ENCODE results near the gene PCP4.

The PCP4 gene

DNA sequence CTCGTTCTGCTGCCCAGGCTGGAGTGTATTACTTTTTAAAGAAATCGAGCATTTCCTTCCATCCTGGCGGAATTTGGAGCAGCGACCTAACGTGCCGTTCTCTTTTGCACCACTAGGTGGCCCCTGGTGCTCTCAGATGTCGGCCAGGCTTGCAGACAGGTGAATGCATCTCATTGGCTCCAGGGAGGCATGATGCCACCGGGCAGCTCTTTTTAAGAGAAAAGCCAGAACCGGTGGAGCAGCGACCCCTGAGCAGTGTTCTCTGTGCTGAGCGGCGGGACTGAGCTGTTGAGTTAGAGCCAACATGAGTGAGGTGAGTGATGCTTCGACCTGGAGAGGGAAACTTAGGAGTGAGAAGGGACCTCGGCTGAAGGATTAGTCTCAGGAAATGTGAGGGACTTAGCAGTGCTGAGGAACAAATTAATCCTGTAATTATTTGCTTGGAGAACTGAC, at the start of gene PCP4:
Gene PCP4 (plus strand): TSS at position 241 of the 453 bp plus-strand sequence. CDS start 64 bp downstream, at position 305.
- DNase-seq (ENCODE audit: low read depth in 2 of 2), result no peak

DNA sequence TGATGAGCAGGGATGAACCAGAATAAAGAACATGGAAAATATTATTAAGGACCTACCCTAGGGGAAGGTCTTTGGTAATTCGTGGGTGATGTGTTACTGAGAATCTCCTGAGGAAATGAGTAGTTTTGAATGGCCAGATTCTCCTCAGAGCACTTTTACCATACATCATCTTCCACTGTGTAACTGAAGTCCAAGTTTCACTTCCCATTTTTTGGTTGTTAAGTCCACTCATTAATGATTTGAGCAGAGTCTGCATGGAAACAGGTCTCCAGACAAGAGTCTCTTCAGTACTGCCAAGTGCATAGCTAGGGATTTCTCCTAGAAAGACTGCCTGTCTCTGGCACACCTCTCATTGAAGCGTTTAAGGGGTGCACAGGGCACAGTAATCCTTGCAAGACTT, 48.7 kb upstream of the PCP4 start:
- DNase-seq (ENCODE audit: low read depth in 2 of 2), result no peak

DNA sequence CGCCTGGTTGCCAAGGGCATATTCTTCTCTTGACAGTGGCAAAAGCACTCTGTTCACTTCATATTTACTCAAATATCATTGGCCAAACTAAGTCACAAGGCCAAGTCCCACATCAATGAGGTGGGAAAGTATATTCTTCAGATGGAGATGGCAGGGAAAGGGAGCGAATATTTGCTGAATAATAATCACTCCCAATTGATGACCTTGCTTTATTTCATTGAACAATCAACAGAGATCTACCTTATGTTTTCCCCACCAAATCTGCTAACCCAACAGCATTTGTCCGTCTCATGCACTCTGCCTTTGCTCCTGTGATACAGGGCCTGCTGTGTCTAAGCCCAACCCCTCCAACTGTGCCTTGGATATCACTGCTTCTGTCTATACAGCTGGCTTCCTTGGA, 45.2 kb upstream of the PCP4 start:
- no peak for DNase-seq (ENCODE audit: low read depth in 2 of 2)

GRCh38 chr21:39825250-39825649, 42.0 kb upstream of the PCP4 start:
- no peak for DNase-seq (ENCODE audit: low read depth in 2 of 2)

GRCh38 chr21:39834543-39834942, 32.7 kb upstream of the PCP4 start:
- DNase-seq (ENCODE audit: low read depth in 2 of 2), result no peak

- no peak for DNase-seq (ENCODE audit: low read depth in 2 of 2)
Observed at GRCh38 chr21:39837861-39838359, 29.3 kb upstream of the PCP4 start.

DNA sequence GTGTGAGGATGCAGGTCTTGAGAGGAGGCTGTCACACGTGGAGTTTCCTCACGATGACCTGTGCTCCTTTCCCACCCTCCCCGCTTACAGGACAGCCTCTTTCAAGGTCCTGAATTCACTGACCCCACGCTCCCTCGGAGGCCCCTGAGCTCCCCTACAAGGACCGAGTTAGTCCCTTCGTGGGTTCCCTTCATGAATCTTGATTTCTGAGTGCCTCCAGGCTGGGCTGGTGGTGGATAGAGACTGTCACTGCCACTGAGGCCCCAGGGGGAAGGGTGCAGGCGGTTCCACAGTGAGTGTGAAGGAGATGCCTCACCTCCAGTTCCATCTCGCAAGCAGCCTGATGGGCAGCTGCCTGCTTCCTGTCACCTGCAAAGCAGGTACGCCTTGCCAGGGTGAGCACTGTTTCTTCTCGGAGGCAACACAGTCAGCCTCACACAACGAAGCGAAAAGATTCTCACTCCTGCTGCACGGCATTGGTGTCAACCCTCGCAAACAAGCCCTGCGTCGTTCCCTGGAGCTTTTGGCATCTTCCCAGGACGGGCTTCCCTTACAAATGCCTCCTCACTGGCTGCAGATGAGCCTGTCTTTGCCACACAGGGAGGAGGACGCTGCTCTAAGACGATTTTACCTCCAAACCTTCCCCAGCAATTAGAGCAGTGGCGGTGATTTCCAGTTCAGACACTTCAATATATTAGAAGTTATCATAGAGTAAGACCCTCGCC, 26.7 kb upstream of the PCP4 start:
- no peak for DNase-seq (ENCODE audit: low read depth in 2 of 2)

DNA sequence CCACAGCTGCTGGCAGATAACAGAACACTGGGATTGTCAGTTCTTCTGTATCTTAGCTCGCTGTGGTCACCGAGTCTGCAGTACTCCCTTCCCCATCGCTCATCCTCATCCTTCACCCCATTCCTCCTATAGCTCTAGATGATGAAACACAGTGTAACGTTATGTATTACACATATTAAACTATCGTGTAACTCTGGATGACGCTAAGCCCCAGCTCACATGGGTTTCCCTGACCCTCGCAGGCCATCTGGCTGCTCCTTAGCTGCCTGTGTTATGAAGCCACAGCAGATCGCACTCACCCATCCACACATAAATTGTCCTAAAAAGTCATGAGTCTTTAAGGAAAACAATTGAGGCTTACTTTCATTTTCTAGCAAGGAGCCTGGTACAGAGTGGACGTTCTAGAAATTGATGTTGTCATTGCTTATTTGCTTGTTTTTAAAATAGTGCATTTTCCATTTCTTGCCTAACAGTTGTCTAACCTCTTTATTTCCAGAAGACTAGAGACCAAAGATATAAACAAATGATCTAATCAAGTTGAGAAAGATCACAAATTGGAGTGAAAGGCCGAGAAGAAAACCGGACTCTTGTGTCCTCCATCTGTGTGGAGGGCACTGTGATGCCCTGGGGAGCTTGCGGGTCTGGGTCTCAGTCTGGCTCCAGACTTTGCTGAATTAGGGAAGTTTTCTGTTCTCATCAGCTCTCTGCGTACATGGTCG, 24.3 kb upstream of the PCP4 start:
- DNase-seq (ENCODE audit: low read depth in 2 of 2), result no peak

DNA sequence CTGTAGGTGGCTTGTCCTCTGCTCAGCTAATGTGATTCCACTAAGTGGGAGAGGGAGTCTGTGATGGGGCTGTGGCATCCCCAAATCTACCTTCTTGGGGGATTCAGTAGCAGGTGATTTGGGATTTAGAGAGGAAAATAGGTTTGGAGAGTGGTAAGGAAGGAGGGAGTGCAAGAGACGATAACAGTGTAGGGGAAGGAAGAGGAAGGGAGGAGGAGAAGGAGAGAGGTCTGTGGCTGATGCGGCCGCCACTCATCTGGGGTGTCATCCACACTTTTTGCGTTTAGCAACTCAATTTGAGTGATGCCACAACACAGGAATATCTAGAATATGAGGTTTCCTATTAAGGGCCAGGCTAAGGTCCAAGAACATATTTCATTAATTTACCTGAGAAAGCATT, 23.8 kb upstream of the PCP4 start:
- no peak for DNase-seq (ENCODE audit: low read depth in 2 of 2)

GRCh38 chr21:39843916-39844315, 23.3 kb upstream of the PCP4 start:
- DNase-seq (ENCODE audit: low read depth in 2 of 2), result no peak

DNA sequence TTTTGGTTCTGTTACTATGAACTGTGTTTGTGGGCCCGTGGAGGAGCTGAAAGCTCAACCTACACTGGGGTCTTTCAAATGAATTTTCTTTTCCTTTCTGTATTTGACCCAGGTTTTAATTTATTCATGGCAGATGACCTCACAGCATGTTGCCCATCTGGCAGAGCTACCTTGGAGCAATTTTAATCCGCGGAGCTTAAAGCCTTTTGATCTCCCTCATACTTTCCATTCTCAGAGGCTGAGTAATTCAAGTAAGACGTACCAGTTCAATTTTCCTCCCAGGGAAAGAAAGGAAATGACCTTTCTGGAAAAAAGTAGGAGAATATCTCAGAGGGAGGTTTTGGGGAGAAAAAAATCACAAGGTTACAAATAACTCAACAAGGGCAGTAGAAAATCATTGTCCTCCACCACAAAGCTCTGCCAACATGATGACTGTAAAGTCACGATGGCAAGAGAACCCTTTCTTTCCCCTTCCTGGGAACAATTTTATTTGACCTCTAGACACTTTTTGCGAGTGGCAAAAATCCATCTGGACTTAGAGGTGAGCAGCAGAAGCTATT, 21.6 kb upstream of the PCP4 start:
- DNase-seq (ENCODE audit: low read depth in 2 of 2), result no peak

- no peak for DNase-seq (ENCODE audit: low read depth in 2 of 2)
Observed at GRCh38 chr21:39847877-39848276, 19.4 kb upstream of the PCP4 start.

GRCh38 chr21:39849014-39849655, 18.1 kb upstream of the PCP4 start:
- DNase-seq (ENCODE audit: low read depth in 2 of 2), result no peak

DNA sequence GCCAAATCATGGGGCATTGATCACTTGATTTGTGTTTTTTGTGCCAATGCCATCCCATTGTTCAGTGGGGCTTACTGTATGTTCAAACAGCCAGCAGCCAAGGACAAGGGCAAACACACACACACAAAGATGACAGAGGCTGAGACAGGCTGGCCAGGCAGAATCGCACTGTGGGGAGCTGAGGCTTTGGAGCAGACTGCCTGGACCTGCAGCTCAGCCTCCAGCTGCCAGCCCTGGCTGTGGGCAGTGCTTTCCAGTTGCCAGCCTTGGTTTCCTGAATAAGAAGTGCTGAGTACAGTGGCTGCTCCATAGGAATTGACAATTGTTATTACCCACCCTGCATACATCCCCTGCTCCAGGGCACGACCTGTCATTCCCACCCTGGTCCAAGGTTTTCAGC, 16.9 kb upstream of the PCP4 start:
- no peak for DNase-seq (ENCODE audit: low read depth in 2 of 2)

DNA sequence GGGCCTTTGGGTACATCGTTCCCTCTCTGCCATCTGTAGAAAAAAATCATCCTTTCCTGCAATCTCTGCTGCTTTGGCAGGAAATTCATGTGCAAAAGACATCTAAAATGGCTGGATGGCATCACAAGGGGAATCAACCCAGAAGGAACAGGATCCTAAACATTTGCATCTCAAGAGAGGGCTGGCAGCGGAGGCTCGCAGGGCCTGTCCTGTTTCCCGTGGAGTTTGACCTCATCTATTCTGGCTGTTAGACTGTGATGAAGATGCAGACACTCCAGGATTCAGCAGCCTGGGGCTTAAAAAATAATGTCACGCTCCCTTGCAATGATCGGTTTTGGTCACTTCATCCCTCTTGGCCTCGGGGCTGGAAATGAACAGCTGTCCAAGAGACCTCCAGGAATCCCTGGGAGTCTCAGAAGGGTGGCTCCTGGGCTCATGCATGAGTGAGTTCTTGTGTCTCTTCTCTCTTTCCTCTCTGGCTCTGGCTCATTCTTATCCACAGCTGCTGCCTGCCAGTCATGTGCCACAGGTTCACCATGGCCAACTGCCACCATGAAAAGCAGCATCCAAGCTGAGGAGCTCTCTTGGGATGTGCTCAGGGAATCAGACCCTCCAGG, 16.1 kb upstream of the PCP4 start:
- DNase-seq (ENCODE audit: low read depth in 2 of 2), result no peak

GRCh38 chr21:39852021-39852721, 15.1 kb upstream of the PCP4 start:
- DNase-seq (ENCODE audit: low read depth in 2 of 2), result no peak

DNA sequence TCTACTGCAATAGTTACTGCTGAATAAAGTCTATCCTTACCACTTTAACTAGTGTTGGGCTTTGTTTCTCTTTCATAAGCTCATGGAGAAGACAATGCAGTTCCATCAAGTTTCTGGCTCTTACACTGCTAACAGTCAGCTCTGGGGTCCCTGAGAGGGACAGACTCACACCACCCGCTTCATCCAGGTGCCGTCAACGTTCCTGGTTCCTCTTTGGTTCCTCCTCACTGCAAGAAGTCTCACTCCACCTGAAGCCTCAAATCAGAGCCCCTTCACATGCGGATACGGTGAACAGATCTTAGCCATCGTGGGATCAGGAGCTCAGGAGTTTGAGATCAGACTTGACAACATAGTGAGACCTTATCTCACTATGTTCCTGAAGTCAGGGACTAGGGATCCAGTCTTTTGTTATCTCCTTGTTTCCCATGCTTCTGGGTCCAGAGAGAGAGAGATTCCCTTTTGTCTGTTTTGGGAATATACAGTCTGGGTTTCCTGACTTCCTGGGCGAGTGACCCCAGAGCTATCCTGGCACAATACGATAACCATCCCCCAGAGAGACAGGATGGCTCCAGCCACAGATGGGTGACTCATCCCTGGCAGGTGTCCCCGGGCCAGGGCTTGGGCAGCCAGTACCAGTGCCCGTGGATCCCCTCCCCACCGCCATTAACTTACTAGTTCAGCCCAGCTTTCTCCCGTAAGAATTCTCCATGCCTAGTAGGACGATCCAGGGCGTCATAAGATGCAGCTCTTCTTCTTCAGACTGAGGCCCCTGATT, 14.3 kb upstream of the PCP4 start:
- DNase-seq (ENCODE audit: low read depth in 2 of 2), result no peak

- DNase-seq (ENCODE audit: low read depth in 2 of 2), result no peak
Observed at GRCh38 chr21:39854572-39854971, 12.7 kb upstream of the PCP4 start.

DNA sequence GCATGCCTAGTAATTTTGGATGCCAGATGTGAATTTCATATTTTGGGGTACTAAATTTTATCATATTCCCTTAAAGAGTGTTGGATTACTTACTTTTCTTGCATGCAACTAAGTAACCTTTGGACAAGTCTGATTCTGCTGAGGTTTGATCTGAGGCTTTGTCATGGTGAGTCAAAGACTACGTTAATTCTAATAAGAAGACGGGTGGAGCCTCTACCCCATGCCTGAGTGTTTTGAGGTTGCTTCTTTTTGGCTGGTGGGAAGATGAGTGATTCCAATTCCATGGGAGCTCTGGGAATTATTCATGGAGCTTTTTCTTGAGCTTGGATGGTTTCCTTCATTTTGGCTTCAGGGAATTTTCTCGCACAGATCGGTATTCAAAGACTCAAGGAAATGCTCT, 11.6 kb upstream of the PCP4 start:
- DNase-seq (ENCODE audit: low read depth in 2 of 2), result no peak

GRCh38 chr21:39860600-39860999, 6.6 kb upstream of the PCP4 start:
- DNase-seq (ENCODE audit: low read depth in 2 of 2), result no peak

GRCh38 chr21:39863111-39863510, 4.1 kb upstream of the PCP4 start:
- no peak for DNase-seq (ENCODE audit: low read depth in 2 of 2)
